Gastrocnemius medialis (tissue), 4 donors: Measurements from ENCODE around the gene OTX1.

Source experiments
- POLR2A ChIP-seq, 2 donors: fragments of 450-650 bp; IDR thresholded peaks; one replicate each; pipeline ENCODE4 v1.6.1; 2017; ENCODE audit warnings: antibody characterized with exemption in 2 of 2, mild to moderate bottlenecking in 2 of 2, moderate library complexity in 2 of 2
- TF ChIP-seq, protein P1 (sequence below), 5 experiments: fragments of 450-650 bp in 3 of 5; fragments of 200-600 bp in 2 of 5; sonication (generic) in 2 of 5; IDR thresholded peaks in 4 of 5; conservative IDR thresholded peaks in 1 of 5; 1 replicate in 4 of 5; 2 replicates in 1 of 5; pipeline ENCODE4 v1.5.1; 2016 to 2019; ENCODE audit warnings: antibody characterized with exemption in 5 of 5, mild to moderate bottlenecking in 3 of 5, moderate library complexity in 3 of 5

DNA sequence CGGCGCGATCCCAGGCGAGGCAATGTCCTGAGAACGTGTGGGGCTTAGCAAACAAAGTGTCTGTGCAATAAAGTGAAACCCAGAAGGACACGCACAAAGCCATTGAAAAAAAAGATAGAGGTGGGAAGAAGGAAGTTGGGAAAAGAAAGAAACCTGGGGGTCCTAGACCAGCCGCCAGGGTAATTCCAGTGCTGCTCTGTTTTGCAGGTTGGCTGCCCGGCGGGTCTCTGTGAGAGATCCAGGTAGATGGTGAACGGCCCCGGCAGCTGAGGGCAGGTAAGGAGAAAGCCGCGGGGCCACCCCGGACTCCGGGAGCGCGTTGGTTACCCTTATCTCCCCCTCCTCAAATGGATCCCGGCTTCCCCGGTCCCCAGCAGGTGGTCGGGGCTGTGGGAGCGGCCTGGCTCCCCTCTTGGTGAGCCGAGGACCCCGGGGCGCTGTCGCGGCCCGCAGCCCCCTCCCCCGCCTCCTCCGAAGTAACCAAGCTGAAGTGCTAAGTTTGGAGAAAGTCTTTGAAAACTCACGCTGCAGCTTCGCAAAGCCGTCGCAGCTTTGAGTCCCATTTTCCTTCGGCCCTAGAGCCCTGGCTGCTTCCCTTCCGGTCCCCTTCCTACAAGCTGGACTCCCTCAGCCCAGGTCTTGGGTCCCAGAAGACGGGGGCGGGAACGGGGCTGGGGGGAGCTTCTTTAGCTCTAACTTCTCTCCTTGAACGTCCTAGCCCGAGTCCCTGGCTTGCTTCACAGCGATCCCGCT is 588 bp downstream of the OTX1 start:
- TF ChIP-seq, protein P1, sequence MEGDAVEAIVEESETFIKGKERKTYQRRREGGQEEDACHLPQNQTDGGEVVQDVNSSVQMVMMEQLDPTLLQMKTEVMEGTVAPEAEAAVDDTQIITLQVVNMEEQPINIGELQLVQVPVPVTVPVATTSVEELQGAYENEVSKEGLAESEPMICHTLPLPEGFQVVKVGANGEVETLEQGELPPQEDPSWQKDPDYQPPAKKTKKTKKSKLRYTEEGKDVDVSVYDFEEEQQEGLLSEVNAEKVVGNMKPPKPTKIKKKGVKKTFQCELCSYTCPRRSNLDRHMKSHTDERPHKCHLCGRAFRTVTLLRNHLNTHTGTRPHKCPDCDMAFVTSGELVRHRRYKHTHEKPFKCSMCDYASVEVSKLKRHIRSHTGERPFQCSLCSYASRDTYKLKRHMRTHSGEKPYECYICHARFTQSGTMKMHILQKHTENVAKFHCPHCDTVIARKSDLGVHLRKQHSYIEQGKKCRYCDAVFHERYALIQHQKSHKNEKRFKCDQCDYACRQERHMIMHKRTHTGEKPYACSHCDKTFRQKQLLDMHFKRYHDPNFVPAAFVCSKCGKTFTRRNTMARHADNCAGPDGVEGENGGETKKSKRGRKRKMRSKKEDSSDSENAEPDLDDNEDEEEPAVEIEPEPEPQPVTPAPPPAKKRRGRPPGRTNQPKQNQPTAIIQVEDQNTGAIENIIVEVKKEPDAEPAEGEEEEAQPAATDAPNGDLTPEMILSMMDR (IDR thresholded peaks at IDR 0.05 in 4 of 5, conservative IDR thresholded peaks at IDR 0.05 in 1 of 5), result no peak
- no peak for TF ChIP-seq POLR2A (IDR thresholded peaks at IDR 0.05)
